ENCODE measurements around the gene TMEM217.
"Not testable (repeated sequence)": the region's sequence is repeated elsewhere in the genome, so short reads cannot be mapped to it uniquely, and the experiment has no call there.

Gene TMEM217

GRCh38 chr6:37209461-37210205 is 48.3 kb downstream of the TMEM217 start:
- DNase-seq: no peak

GRCh38 chr6:37208793-37209192 is 49.2 kb downstream of the TMEM217 start:
- DNase-seq: no peak

- DNase-seq: peak; percentile 77
These were observed 50.0 kb downstream of the TMEM217 start for GRCh38 chr6:37207903-37208456.

GRCh38 chr6:37206622-37207021 is 51.3 kb downstream of the TMEM217 start:
- no peak for DNase-seq

GRCh38 chr6:37205997-37206340 is 52.0 kb downstream of the TMEM217 start:
- DNase-seq: no peak

- no peak for DNase-seq
These were observed 52.6 kb downstream of the TMEM217 start for GRCh38 chr6:37205175-37205996.

GRCh38 chr6:37204014-37204751 is 53.8 kb downstream of the TMEM217 start:
- peak; percentile 15 for DNase-seq

GRCh38 chr6:37202788-37203491 is 55.0 kb downstream of the TMEM217 start:
- DNase-seq: no peak

- no peak for DNase-seq
These were observed 56.2 kb downstream of the TMEM217 start for GRCh38 chr6:37201726-37202125.

GRCh38 chr6:37200085-37200484 is 57.9 kb downstream of the TMEM217 start:
- DNase-seq: no peak

- not testable (repeated sequence) for DNase-seq
These were observed 61.5 kb downstream of the TMEM217 start for GRCh38 chr6:37196451-37196850.

GRCh38 chr6:37194886-37195285 is 63.1 kb downstream of the TMEM217 start:
- DNase-seq: not testable (repeated sequence)

GRCh38 chr6:37192666-37193065 is 65.3 kb downstream of the TMEM217 start:
- DNase-seq: peak; percentile 42

- no peak for DNase-seq
These were observed 67.8 kb downstream of the TMEM217 start for GRCh38 chr6:37190159-37190535.

- no peak for DNase-seq
These were observed 68.9 kb downstream of the TMEM217 start for GRCh38 chr6:37188962-37189510.

GRCh38 chr6:37187321-37188022 is 70.5 kb downstream of the TMEM217 start:
- no peak for DNase-seq

GRCh38 chr6:37185949-37186720 is 71.8 kb downstream of the TMEM217 start:
- DNase-seq: not testable (repeated sequence)

- no peak for DNase-seq
These were observed 75.0 kb downstream of the TMEM217 start for GRCh38 chr6:37182736-37183590.

GRCh38 chr6:37180610-37181009 is 77.3 kb downstream of the TMEM217 start:
- DNase-seq: not testable (repeated sequence)

- no peak for DNase-seq
These were observed 77.9 kb downstream of the TMEM217 start for GRCh38 chr6:37180075-37180474.
